GM10248 (cell line): Measurements from ENCODE around the gene MID1IP1.

Source experiments
- CTCF ChIA-PET: fragments of 300-600 bp; sonication (Branson Sonifier 250); formaldehyde crosslinking; extraction: SDS; loops from one replicate; lab custom pipeline; 2021; ENCODE audit warnings: antibody characterized with exemption; lab: Yijun Ruan, JAX
- POLR2A ChIA-PET: fragments of 350-650 bp; sonication (Branson Sonifier 250); formaldehyde crosslinking; extraction: SDS; loops from one replicate; lab custom pipeline; 2020; ENCODE audit warnings: antibody characterized with exemption; lab: Yijun Ruan, JAX
- DNase-seq: peaks from one replicate; pipeline ENCODE4 v3.0.0; 2012; ENCODE audit errors: extremely low spot score
- CTCF ChIP-seq: IDR thresholded peaks from 2 replicates; pipeline ENCODE4 v1.5.1; 2012; ENCODE audit warnings: mild to moderate bottlenecking, low read depth; ENCODE audit errors: extremely low read depth, missing control alignments, control extremely low read depth

The MID1IP1 gene

GRCh38 chrX:38824176-38824575, 22.9 kb downstream of the MID1IP1 start:
- DNase-seq = no peak
- TF ChIP-seq CTCF = no peak
- CTCF ChIA-PET = no interaction called here
- POLR2A ChIA-PET = no interaction called here

- DNase-seq = no peak
- ChIA-PET CTCF (no interaction called here), POLR2A (no interaction called here)
- TF ChIP-seq CTCF = no peak
These were observed 30.7 kb downstream of the MID1IP1 start for GRCh38 chrX:38831949-38832348.

- CTCF ChIA-PET = no interaction called here
- no peak for DNase-seq
- TF ChIP-seq CTCF = no peak
- POLR2A ChIA-PET = no interaction called here
These were observed 36.1 kb downstream of the MID1IP1 start for GRCh38 chrX:38837389-38837788.

GRCh38 chrX:38839277-38839676, 38.0 kb downstream of the MID1IP1 start:
- no peak for DNase-seq
- no peak for TF ChIP-seq CTCF
- POLR2A ChIA-PET = no interaction called here
- CTCF ChIA-PET = no interaction called here

GRCh38 chrX:38839944-38840343, 38.7 kb downstream of the MID1IP1 start:
- no peak for DNase-seq
- ChIA-PET POLR2A (no interaction called here), CTCF (no interaction called here)
- TF ChIP-seq CTCF = no peak

- no peak for DNase-seq
- TF ChIP-seq CTCF = no peak
- CTCF ChIA-PET = no interaction called here
- POLR2A ChIA-PET = no interaction called here
These were observed 40.5 kb downstream of the MID1IP1 start for GRCh38 chrX:38841750-38842149.

GRCh38 chrX:38845426-38845825, 44.2 kb downstream of the MID1IP1 start:
- no peak for TF ChIP-seq CTCF
- ChIA-PET CTCF (no interaction called here), POLR2A (no interaction called here)
- no peak for DNase-seq
